UCSD-AML1 (cell line): ENCODE measurements around the gene CHN2.

Experiments
- DNase-seq: peaks from one replicate; lab custom pipeline; 2025; ENCODE audit not compliant: unreplicated experiment; lab: John Stamatoyannopoulos, UW

CHN2 gene

DNA sequence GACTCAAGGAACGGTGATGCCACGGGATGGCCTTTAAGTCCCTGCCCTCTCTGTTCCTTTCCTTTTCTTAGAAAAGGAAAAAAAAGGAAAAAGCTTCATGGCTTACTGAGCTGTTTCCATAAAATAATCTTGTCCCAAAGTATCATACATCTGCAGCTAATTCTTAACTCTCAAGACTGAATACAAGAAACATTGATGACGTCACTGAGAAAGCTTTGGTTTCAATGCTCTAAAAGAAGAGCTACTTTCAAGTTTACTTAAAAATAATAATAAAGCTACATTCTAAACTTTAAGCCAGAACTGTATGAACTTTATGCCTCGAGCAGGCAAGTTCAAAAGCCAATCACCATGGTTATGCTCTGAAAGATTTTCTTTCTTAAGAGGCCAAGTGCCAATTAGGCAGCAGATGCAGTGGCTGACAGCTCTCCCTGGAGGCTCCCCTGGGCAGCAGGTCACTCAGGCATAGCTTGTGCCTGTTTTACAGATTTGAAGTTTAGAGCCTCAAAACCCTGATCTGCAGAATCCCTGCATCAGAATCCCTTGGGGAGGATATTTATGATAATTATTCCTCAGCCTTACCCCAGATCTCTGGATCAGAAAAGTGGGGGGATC, 165.0 kb downstream of the CHN2 start:
- no peak for DNase-seq

DNA sequence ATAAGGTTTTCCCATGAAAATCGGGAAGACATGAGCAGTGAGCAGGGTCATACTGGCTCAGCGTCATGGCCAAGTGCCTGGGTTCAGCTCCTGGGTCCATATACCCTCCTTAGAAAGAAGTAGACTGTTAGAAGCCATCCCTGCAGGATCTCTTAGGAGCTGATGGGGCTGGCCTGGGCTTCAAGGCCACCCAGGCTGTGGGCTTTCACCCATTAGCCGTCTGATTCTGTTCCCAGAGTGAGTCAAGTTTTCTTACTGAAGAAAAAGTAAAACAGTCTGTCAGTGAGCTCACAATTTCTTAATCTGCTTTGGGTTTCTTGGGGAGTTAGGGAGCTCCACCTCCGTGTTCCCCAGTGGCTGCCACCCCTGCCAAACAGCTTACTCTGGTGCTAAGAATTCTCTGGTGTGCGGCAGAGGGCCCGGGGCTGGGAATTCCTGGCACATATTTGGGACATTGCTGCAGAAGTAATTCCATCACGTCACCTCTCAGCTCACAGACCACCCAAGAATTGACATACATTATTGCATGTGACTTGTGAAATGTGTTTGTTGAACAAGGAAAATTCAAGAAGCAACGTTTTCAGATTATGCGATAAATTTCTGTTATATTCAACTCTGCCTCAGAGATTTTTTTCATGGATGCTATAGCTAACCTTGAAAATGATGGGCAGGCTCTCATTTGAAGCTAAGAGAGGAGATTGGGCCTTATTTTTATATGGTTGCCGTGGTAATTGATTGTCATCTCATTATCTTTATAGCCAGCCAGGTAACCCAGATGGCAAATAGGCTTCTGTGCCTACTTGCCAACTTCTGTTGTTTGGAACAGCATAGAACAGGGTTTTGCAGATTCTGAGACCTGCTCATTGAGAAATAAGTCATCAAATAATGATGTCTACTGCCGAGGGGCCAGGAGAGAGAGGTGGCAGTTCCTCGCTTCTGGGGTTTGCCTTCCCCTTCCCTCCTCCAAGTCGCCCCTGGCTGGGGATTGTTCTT, 166.4 kb downstream of the CHN2 start:
- no peak for DNase-seq

DNA sequence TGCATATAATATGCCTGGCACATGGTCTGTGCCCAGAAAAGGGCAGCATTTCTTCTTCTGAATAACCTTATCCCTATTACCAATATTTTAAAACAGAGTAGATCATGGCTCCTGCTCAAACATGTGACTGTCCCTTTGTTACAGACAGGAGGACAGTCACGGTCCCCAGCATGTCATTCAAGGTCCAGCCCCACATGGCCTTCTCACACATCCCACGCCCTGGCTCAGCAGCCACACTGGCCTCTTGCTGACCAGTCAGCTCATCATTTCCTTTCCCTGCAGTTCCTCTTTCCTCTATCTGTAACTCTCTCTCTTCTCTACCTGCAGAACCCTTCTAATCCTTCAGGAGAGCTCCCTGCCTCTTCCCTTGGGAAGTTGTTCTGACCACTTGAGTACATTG, 167.8 kb downstream of the CHN2 start:
- no peak for DNase-seq

DNA sequence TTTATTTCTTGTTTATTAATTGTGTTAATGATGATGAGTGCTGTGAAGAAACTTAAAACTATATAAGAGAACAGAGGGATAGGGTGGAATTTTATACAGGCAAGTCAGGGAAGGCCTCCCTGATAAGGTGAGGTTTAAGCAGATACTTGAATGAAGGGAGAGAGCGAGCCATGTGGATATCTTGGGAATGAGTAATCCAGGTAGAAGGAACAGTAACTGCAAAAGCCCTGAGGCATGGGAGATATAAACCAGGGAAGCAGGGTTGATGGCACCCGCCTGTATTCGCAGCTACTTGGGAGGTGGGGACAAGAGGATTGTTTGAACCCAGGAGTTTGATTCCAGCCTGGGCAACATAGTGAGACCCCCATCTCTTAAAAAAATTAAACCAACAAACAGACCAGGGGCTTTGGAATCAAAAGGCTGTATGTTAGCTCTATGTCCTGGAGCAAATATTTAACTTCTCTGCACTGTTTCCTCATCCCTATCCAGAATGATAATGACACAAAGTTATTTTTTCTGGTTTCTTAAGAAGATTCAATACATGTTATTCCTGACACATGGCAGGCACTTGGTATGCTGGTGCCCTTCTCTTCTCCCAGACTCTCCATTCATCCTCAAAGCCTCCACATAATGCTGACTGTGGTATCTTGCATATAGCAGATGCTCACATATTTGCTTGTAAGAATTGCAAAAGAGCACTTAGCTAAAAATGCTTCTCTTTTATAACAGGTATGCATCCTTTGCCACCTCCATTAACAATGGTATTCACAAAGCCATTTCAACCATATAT, 169.3 kb downstream of the CHN2 start:
- DNase-seq, result no peak

DNA sequence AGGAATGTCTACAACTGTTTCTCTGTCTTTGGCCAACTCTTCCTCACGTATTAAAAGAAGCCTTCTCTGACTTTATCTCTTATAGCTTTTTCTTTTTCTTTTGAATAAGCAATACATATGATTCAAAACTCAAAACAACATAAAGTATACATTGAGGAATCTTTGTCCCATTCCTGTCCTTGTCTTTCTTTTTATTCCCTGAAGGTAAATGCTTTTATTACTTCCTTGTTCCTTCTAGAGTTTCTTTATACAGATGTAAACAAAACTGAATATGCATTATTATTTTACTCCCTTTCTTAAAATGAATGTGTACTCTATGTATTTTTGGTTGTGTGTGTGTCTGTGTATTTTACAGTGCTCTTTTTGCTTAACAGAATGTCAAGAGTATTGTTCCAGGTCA, 170.1 kb downstream of the CHN2 start:
- DNase-seq, result no peak

DNA sequence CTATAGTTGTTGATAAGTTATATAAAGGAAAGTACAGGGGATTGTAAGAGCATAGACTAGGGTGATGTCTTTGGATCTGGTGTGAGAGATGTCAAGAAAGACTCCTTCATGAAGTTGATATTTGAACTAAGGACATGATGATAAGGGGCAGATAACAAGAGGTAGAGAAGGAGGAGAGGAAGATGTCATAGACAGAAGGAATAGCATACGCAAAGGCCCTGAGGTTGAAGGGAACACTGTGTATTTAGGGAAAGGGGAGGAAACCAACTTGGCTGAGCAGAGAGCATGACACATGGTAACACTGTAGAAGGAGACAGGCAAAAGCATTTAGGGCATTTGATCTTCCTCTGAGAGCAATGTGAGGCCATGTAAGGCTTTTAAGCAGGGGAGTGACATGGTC, 170.8 kb downstream of the CHN2 start:
- no peak for DNase-seq

DNA sequence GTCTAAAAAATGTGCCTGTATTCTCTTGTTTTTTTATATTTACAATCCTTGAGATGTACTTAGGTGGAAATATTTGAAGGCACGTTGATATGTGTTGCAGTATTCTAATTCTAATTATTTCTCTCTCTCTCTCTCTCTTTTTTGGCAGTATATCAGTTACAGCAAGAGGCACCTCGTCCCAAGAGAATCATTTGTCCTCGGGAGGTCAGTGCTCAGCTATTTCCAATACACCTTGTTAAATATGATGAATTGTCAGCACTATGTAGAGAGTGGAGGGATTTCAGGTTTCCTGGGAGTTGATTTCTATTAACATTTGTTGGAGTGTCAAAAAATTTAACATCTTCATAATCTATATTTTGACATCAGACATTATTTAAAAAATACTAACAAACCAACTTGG, 173.2 kb downstream of the CHN2 start:
- no peak for DNase-seq

DNA sequence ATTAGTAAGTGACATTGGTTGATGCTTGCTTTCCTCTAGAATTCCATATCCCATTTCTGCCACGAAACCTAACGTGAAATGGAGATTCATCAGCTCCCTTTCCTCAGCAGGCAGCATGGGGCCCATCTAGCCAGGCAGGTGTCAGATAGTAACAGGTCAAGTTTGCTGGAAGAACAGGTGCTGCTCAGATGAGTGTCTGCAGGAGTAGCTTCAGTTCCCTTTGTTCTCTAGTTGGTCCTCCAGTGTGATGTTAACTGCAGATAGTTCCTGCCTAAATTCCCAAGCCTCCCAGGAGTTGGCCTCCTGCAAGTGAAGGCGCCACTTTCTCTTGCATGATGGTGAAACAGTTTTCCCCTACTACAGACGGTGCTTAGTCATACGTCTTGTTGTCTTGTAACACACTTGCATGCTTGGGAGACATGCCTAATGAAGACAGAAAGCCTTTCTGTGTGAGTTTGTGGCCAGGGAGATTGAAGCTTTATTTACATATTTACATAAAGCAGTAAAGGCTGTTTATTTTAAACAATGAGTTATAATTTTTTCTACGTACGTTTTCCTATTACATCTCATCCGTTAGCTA, 175.4 kb downstream of the CHN2 start:
- DNase-seq, result no peak

DNA sequence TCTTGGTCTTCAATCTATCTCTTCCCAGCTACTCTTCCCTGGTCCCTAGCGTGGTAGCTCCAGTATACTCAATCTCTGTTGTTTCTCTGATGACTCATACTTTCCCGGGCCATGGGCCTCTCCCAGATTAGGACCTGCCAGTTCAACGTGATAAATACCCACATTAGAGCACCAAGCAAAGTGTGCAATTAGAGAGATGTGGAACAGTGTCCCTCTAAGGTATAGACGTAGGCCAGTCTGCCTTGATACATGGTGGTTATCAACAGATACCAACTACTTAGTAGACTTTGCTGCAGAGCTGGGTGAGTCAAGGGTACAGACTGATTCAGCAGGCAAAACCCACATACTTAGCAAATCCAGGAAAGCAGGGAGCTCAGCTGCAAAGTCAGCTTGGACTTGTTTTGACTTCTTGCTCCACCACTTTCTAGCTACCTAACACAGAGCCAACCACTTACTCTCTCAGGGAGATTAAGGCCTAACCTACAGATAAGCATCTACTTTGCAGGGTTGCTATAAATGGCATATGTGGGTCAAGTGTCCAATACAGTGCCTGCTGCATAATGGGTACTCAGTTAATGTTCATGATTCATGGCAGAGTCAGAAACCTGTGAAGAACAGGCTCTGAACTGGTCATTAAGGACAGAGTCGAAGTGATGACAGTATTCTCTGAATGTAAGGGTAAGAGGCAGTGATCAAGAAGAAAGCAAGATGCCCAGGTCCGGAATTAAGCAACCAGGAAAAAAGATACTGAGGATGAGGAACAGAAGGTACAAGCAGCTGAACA, 176.1 kb downstream of the CHN2 start:
- no peak for DNase-seq

DNA sequence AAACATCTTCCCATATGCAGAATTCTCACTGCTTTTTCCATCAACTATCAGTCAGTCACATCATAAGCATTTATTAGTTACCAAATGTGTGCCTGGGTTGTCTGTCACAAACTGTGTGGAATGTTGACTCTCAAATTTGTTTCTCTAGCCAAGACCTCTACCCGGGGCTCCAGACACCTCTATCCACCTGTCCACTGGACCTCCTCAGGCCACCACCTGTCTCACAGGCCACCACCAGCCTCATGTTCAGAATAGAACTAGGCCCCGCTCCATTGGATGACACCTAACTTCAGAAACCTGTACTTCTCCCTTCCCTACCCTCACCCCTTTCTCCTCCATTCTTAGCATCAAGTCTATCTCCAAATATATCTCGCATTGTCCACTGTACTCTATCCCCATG, 176.9 kb downstream of the CHN2 start:
- DNase-seq, result no peak

DNA sequence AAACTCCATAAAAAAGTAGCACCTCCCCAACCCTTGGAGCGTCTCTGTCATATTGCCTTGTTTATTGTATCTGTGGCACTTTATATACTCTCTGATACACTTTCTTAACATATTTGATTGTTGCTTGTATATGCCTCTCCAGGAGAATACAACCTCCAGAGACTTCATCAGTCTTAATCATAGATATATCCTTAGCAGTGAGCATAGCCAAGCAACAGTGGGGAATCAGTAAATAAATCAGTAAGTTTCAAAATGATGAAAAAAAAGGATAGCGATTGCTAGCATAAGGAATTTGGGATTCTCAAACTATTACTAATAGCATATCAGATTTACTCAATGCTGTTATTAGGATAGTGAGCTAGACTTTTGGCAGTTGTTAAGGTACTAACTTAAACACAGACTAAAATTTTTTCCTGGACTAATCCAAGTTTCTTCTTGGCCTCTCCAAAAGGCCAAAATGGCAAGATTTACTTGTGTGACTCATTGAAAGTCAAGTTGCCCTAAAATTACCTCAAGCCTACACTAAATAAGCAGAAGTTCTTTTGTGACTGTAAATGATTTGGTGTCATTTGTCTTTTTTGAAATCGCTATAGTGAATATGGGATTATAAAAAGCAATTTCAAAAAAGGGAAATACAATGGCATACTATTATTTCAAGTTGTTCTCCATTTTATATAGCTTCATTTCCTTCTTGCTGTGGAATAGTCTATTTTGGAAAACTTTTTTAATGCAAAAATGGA, 177.9 kb downstream of the CHN2 start:
- no peak for DNase-seq

DNA sequence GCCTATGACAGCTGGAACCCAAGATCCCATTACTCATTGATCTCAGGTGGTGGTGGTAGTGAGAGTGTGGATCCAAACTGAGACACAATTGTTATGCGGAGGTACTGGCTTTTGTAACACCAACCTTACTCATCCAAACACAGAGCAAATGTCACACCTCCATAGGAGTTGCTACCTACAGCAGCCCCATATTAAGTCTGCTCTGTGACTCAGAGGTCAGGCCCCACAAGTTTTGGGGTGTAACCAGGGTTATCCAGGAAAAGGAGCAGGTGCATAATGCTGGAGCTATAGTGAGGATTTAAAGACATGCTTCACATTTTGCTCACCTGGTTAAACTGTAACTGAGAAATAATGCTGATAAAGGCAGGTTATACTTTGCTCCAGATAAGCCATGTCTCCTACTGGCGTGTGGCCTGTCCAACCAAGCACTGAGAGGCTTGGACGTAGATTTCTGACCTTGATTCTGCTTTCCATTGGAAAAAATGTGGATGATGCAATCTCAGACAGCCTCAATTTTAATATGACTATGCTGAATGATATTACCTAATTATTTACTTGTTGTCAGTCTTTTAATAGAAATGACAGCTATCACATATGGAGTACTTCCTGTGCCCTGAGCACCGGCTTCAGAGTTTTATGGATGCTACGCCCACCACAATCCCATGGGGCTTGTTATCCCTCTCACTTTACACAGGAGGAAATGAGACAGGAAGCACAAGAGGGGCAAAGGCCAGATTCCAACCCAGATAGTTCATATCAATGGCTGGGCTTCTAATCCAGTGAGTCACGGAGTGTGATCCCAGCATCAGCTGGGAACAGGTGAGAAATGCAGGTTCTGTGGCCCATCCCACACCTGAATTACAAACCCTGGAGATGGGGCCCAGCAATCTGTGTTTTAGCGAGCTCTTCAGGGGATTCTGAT, 181.3 kb downstream of the CHN2 start:
- no peak for DNase-seq

DNA sequence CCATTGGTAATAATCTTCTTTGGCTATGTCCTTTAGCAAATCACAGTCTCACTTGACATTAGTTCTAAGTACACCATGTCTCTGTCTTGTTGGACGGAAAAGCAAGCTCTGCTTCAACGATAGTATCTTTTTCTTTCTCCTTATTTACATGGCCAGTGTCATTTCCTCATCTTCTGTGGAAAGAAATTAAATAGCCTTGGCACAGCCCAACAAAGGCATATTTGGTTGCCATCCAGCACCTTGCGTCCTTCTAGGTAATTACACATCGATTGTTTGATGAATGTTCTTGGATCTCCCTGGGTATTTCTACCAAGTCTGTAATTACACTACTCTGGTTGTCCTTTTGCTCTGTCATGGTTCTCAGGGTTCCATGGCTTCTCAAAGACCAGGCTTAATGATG, 183.1 kb downstream of the CHN2 start:
- DNase-seq, result no peak

DNA sequence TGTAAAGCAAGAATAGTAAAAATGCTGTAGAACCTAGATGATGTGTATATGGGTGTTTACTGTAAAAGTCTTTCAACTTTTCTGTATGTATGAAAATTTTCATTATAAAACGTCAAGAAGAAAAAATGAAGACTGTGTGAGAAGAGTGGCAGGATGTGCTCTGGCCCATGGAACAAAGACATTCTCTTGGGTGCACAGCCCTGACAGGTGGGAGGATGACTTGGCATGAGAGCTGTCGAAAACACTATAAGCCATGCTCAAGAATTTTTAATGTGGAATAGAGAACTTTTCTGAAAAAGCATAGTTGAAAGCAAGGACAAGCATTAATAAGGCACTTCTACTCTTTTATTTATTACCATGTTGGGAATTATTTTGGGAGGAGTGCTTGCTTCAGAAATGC, 185.0 kb downstream of the CHN2 start:
- DNase-seq, result no peak

DNA sequence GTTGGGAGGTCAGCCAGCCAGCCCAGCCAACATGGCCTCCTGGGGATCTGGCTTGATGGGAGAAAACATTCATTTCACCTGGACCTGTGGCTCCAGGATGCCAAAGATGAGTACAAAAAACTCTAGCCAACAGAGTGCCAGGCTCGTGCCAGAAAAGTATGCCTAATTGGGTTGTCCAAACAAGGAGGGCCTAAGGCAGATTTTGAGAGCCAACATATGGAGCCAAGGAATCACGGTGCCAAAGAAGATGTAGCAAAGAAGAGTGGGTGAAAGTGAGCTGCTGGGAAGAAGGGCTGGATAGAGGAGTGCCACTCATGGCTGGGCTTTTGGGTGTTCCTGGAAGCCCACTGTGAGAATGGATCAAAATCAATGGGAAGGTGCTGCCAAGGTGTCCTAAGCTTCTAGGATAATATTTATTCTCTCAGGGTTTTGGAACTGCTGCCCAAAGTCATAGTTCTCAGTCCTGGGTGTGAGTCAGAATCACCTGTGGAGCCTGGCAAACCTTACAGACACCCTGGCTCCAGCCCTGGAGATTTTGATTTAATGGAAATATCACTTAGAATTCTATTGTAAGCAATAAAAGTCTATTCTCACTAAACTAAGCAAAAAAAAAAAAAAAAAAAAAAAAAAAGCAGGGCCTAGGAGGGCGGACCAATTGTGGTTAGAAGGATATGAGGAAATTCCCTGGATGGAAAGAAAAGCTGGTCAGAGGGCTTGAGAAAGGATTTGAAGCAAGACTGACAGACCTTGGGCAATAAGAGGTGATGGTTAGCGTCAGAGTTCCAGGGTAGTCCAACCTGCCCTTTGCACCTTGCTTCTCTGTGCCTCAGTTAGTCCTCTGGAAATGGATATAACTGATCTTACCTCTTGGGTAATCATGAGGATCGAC, 186.9 kb downstream of the CHN2 start:
- DNase-seq, result no peak

DNA sequence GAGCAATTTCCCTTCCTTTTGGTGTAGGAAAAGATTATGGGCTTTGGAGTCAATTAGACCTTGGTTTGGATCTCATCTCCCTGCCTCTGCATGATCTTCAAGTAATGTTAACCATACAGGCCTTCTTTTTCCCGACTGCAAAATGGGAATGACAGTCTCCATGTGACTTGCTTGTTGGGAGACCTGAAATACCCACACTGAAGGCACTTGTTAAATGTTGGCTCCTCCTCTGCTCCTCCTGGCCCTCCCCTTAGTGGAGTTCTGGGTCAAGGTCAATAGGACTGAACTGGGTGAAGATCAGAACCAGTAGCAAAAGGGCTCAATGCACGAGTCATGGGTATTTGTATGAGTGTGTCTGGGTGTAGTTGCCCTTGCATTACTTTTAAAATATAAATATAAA, 189.7 kb downstream of the CHN2 start:
- DNase-seq, result no peak

DNA sequence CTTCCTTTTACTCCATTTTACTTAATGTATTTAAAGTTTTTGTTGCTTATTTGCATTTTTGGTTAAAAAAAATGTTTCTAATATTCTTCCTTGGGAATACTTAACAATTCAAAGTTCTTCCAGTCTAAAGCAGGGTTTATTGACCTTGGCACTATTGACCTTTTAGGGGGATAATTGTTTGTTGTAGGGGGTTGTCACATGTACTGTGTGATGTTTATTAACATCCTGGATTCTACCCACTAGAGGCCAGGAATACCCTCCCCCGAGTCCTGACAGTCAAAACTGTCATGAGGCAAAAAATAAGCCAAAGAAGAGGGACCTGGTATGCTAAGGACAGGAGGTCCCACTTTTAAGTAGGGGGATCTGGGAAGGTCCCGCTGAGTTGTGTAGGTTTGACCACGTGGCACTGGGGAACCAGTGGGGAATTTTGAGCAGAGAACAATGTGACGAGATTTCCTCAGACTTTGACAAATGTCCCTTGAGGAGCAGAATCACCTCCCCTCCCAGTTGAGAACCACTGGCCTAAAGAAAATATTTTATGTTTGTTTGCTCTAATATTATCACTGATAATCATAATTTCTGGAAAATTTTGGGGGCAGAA, 190.7 kb downstream of the CHN2 start:
- DNase-seq, result no peak
